HG02943 (cell line): ENCODE data around the gene MUC5B.

Experiments
- ATAC-seq: cut with Tn5 transposase; IDR thresholded peaks from one replicate; pipeline ENCODE4 v1.9.1; 2021; ENCODE audit warnings: mild to moderate bottlenecking, low read depth, moderate library complexity; ENCODE audit not compliant: unreplicated experiment

MUC5B gene

GRCh38 chr11:1306186-1307162, 83.6 kb downstream of the MUC5B start:
- no peak for ATAC-seq

- no peak for ATAC-seq
These were observed 84.5 kb downstream of the MUC5B start for GRCh38 chr11:1307163-1307870.

- no peak for ATAC-seq
These were observed 85.3 kb downstream of the MUC5B start for GRCh38 chr11:1307998-1308742.

- peak; percentile 39 for ATAC-seq
These were observed 86.1 kb downstream of the MUC5B start for GRCh38 chr11:1308743-1309497.

- ATAC-seq = peak; percentile 77
These were observed 86.8 kb downstream of the MUC5B start, which contains the start of gene TOLLIP for GRCh38 chr11:1309498-1310317. TOLLIP (minus strand) TSS chr11:1309632; CDS start chr11:1309498, 134 bp downstream.

- no peak for ATAC-seq
These were observed 87.4 kb downstream of the MUC5B start for GRCh38 chr11:1310318-1310687.

- ATAC-seq = no peak
These were observed 88.1 kb downstream of the MUC5B start for GRCh38 chr11:1310772-1311468.
